VCaP (cell line): ENCODE data around the gene CASP7.

ENCODE experiments used
- H3K27ac ChIP-seq: fragments of 450-650 bp; 2 replicates; pipeline ENCODE4 v1.5.1; 2017
- TF ChIP-seq, protein P1 (sequence below): fragments of 450-650 bp; conservative IDR thresholded peaks from 2 replicates; pipeline ENCODE4 v1.5.1; 2017; ENCODE audit warnings: mild to moderate bottlenecking, moderate library complexity

CASP7 gene

DNA sequence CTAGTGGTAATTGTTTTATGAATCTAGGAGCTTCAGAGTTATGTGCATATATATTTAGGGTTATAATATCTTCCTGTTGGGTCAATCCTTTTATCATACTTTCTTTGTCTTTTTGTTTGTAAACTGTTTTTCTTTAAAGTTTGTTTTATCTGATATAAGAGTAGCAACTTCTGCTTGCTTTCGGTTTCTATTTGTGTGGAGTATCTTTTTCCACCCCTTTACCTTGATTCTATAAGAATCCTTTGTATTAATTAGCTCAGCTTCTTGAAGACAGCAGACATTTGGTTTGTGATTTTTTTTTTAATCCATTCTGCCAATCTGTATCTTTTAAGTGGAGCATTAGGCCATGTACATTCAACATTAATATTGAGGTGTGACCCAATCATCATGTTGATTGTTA, 9.3 kb downstream of the CASP7 start:
- no peak overlapping the region for H3K27ac ChIP-seq
- TF ChIP-seq, protein P1, sequence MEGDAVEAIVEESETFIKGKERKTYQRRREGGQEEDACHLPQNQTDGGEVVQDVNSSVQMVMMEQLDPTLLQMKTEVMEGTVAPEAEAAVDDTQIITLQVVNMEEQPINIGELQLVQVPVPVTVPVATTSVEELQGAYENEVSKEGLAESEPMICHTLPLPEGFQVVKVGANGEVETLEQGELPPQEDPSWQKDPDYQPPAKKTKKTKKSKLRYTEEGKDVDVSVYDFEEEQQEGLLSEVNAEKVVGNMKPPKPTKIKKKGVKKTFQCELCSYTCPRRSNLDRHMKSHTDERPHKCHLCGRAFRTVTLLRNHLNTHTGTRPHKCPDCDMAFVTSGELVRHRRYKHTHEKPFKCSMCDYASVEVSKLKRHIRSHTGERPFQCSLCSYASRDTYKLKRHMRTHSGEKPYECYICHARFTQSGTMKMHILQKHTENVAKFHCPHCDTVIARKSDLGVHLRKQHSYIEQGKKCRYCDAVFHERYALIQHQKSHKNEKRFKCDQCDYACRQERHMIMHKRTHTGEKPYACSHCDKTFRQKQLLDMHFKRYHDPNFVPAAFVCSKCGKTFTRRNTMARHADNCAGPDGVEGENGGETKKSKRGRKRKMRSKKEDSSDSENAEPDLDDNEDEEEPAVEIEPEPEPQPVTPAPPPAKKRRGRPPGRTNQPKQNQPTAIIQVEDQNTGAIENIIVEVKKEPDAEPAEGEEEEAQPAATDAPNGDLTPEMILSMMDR = no peak

- TF ChIP-seq, protein P1 = no peak
Measured at GRCh38 chr10:113689574-113689973, 9.9 kb downstream of the CASP7 start.

DNA sequence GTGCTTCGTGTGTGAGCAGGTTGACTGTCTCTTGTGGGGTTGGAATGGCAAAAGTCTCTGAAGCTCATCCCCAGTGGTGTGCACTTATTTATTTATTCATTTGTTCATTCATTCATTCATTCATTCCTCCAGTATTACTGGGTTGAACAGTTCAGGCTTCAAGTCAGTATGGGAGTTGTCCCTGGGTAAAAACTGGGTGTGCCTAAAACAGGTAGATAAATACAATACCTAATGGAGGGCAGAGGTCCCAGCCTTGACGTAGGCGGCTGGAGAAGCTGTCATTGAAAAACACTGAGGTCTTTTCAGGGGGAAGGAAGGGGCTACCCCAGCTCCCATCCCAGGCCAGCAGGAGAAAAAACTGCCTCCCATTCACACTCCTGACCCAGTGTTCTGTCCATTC, 11.0 kb downstream of the CASP7 start:
- no peak overlapping the region for H3K27ac ChIP-seq
- TF ChIP-seq, protein P1 = no peak

More at GRCh38 chr10:113689574-113689973, 9.9 kb downstream of the CASP7 start:
- H3K27ac ChIP-seq = no peak overlapping the region

- TF ChIP-seq, protein P1 = no peak
- H3K27ac ChIP-seq = no peak overlapping the region
Measured at GRCh38 chr10:113691381-113691780, 11.7 kb downstream of the CASP7 start.

GRCh38 chr10:113692271-113692670, 12.6 kb downstream of the CASP7 start:
- H3K27ac ChIP-seq = no peak overlapping the region
- TF ChIP-seq, protein P1 = no peak

DNA sequence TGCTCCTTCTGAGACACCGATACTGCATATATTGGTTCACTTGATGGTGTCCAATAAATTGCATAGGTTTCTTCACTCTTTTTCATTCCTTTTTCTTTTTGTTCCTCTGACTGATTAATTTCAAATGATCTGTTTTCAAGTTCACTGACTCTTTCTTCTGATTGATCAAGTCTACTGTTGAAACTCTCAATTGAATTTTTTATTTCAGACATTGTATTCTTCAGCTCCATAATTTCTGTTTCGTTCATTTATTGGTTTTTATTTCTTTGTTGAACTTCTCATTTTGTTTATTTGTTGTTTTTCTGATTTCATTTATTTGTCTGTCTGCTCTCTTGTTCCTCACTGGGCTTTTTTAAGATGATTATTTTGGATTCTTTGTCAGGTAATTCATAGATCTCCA, 13.6 kb downstream of the CASP7 start:
- TF ChIP-seq, protein P1 = no peak
- H3K27ac ChIP-seq = no peak overlapping the region

GRCh38 chr10:113695691-113696090, 16.0 kb downstream of the CASP7 start:
- TF ChIP-seq, protein P1 = no peak
- H3K27ac ChIP-seq = no peak overlapping the region

GRCh38 chr10:113697595-113697994, 17.9 kb downstream of the CASP7 start:
- TF ChIP-seq, protein P1 = no peak
- H3K27ac ChIP-seq = no peak overlapping the region
